CD4-positive, alpha-beta T cell treated with Interleukin-17A for 1 hour (primary cell): ENCODE data around the gene S1PR2.
"Not testable (repeated sequence)": the region's sequence is repeated elsewhere in the genome, so short reads cannot be mapped to it uniquely, and the experiment has no call there.

Source experiments
- DNase-seq: peaks from one replicate; pipeline ENCODE4 v3.0.0-alpha.2; 2020

S1PR2 gene

DNA sequence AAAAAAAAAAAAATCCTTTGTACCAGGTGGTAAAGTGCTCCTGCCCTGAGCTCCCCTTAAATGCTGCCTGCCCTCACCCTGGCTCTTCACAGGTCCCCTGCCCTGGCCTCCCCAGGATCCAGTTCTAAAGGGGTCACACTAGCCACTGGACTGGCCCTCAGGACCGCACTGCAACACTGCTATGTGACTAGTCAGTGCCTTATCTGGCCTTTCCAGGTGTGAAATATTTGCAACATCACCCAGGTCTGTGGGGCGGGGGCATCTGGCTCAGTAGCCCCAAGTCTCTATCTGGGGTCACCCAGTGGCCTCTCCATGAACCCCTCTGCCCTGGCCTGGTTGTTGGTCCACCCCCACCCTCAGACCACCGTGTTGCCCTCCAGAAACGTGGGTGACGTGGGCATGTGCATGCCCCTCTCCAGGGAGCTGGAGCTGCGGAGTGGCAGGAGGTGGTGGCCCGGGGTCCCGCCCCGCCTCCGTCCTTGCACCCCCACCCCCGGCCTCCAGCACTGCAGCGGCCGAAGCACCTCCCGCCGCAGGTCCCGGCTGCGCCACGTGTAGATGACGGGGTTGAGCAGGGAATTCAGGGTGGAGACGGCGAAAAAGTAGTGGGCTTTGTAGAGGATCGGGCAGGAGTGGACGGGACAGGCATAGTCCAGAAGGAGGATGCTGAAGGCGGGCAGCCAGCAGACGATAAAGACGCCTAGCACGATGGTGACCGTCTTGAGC is 7.5 kb downstream of the S1PR2 start:
- DNase-seq, result no peak

- DNase-seq, result no peak
Observed at GRCh38 chr19:10222201-10222890, 8.8 kb downstream of the S1PR2 start.

DNA sequence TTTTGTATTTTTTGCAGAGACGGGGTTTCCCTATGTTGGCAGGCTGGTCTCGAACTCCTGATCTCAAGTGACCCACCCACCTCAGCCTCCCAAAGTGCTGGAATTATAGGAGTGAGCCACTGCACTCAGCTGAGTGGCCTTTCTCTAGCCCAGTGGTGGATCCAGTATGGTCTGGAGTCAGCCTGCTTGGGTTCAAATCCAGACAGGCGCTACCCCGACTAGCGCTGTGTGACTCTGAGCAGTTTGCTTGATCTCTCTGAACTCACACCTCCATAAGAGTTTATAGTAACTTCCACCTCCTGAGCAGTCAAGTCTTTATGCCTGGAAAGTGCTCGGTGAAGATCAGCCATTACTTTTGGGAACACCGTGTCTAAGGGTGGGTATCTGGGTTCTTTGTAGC is 10.4 kb downstream of the S1PR2 start:
- DNase-seq, result no peak

DNA sequence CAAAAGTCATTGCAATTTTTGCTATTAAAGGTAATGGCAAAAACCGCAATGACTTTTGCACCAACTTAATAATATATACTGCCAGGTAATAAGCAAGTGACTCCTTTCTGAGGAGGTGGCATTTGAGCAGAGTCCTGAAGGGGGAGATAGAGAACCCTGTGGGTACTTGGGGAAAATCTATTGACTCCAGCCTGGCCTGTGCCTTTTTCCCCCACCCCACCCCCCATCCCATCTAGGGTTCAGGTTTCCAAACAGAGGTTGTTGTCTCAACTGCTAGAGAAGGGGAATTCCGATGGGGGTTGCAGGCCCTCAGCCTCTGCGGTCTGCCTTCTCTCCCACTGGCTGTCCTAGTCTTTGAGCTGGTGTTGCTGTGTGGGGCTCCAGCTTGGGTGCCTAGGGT is 11.5 kb downstream of the S1PR2 start:
- peak; percentile 68 for DNase-seq

- DNase-seq, result no peak
Observed at GRCh38 chr19:10217085-10217484, 14.0 kb downstream of the S1PR2 start.

GRCh38 chr19:10214784-10215183 is 16.3 kb downstream of the S1PR2 start:
- DNase-seq, result no peak

DNA sequence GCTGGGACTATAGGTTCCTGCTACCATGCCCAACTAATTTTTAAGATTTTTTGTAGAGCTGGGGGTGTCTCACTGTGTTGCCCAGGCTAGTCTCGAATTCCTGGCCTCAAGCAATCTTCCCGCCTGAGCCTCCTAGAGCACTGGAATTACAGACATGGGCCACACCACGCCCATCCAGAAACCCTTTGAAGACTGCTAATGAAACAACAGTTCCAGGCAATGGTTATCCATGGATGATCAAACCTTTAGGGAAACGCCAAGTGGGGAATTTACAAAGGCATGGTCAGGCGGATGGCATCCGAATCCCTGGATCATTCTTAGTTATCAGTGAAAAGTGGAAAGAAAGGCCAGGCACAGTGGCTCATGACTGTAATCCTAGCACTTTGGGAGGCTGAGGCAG is 19.4 kb downstream of the S1PR2 start:
- DNase-seq, result no peak

GRCh38 chr19:10211061-10211460 is 20.1 kb downstream of the S1PR2 start:
- no peak for DNase-seq

DNA sequence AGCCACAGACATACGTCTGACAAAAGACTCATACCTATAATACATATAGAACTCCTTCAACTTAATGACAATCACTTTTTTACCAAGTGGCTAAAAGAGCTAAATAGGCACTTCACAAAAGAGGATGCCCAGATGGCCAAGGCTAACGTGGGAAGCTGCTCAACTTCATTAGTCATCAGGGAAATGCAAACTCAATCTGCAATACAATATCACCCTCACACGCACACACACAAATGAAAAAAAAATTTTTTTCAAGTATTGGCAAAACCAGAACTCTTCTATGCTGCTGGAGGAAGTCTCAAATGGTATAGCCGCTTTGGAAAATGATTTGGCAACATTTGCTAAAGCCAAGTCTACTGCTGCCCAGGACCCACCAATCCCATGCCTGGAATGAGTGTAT is 21.8 kb downstream of the S1PR2 start:
- no peak for DNase-seq

- no peak for DNase-seq
Observed at GRCh38 chr19:10207026-10207425, 24.1 kb downstream of the S1PR2 start.

GRCh38 chr19:10206226-10206885 is 24.8 kb downstream of the S1PR2 start:
- DNase-seq, result no peak

DNA sequence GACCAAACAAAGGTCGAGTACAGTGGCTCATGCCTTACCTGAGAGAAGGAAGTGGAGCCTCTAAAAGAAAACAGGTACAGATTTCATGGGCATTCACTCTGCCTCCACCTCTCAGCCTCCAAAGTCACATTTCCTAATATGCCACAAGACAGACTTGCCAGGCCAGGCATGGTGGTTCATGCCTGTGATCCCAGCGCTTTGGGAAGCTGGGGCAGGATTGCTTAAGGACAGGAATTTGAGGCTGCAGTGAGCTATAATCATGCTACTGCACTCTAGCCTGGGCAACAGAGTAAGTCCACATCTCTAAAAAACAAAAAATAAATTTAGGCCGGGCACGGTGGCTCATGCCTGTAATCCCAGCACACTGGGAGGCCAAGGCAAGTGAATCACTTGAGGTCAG is 25.5 kb downstream of the S1PR2 start:
- DNase-seq, result no peak

GRCh38 chr19:10203686-10204085 is 27.4 kb downstream of the S1PR2 start:
- DNase-seq, result no peak

DNA sequence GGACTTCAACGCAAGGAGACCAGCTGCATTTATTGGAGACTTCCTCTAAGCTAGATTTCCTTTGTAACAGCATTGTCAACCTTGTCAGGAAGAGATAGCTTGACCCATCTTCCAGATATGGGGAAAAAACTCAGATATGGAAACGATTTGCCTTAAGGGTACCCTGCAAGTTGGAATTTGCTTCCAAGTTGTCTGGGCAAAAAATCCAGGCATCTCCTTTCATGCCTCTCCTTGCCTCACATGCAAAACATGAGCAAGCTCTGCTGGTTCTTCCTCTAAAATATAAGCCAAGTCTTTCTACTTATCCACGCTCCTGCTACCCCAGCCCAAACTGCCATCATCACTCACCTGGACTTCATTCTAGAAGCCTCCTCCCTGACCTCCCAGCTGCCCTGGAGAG is 30.0 kb downstream of the S1PR2 start:
- DNase-seq, result no peak

DNA sequence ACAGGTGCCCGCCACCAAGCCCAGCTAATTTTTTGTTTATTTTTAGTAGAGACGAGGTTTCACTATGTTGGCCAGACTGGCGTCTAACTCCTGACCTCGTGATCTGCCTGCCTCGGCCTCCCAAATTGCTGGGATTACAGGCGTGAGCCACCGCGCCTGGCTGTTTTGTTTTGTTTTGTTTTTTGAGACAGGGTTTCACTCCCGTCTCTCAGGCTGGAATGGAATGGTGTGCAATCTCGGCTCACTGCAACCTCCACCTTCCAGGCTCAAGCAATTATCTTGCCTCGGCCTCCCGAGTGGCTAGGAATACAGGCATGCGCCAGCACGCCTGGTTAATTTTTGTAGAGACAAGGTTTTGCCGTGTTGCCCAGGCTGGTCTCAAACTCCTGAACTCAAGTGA is 31.0 kb downstream of the S1PR2 start:
- not testable (repeated sequence) for DNase-seq

DNA sequence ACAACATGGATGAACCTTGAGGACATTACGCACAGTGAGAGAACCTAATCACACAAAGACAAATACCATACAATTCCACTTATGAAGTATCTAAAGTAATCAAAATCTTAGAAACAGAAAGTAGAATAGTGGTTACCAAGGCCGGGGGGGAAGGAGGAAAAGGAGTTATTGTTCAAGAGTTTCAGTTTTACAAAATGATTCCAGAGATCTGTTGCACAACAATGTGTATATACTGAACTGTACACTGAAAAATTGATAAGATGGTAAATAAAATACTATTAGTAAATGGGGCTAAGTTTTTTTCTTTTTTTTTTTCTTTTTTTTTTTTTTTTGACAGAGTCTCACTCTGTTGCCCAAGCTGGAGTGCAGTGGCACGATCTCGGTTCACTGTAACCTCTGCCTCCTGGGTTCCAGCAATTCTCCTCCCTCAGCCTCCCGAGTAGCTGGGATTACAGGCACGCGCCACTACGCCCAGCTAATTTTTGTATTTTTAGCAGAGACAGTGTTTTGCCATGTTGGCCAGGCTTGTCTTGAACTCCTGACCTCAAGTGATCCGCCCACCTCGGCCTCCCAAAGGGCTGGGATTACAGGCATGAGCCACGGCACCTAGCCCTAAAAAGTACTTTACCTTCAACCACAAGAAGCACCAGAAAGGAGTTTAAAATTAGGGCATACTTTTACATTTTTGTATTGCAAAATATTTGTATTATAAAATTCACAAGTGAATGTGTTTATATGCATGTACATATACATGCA is 32.1 kb downstream of the S1PR2 start:
- DNase-seq, result peak; percentile 32

GRCh38 chr19:10195199-10195519 is 36.0 kb downstream of the S1PR2 start:
- no peak for DNase-seq

DNA sequence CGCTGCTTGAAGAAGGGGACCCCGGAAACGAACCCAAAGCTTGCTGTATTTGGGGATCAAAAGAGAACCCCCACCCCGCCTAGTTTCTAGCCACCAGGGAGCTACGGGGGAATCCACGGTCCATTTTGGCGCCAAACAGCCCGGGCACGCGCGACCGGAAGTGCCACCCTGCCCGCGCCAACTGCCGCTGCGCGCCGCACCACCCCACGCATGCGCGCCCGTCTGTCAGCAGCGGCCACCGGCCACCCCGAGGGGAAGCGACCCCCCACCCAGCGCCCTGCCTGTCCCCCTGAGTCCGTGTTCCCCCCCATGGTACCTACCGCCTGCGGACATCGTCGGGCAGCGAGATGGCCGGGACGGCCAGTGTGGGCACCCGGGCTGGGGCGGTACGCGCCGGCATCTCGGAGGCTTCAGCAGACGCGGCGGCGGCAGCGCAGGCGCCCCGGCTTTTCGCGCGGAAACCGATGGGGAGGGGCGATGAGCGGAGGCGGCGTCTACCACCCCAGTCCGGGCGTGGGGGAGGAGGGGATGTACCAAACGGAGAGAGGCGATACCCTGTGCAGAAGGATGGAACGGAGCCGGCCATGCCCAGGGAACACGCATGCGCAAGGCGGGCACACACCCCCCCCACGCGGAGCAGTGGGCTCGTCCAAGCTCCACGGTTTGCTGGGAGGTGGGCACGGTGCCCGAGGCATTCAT is 36.5 kb downstream of the S1PR2 start, which contains the start of gene DNMT1:
Gene DNMT1 (minus strand): TSS at position 454 of the 699 bp plus-strand sequence. CDS start 54 bp downstream, at position 400.
- DNase-seq, result peak; percentile 98

- DNase-seq, result no peak
Observed at GRCh38 chr19:10193790-10194499, 37.2 kb downstream of the S1PR2 start.

DNA sequence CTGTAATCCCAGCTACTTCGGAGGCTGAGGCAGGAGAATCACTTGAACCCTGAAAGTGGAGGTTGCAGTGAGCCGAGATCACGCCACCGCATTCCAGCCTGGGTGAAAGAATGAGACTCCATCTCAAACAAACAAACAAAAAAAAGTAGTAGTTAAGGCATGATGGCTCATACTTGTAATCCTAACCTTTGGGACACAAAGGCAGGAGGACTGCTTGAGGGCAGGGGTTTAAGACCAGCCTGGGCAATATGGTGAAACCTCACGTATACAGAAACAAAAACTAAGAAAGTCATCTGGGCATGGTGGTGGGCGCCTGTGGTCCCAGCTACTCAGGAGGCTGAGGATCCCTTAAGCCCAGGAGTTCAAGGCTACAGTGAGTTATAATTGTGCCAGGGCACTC is 38.2 kb downstream of the S1PR2 start:
- no peak for DNase-seq

DNA sequence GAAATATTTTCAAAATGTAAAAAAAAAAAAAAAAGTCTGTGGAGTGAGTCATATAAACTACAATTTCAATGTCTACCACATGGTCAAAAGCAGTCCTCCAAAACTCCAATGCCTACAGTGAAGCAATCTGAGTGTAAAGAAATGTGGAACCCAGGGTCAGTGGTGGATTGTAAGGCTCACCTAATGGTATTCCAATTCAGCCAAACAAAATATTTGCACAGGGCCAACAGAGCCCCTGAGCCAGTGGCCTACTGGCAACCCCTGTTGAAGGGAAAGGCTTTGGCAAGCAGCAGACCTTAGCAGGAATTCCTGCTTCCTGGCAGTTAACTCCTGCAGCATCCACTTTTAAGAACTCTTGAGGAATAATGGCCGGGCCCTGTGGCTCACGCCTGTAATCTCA is 39.8 kb downstream of the S1PR2 start:
- no peak for DNase-seq

GRCh38 chr19:10190026-10190425 is 41.1 kb downstream of the S1PR2 start:
- DNase-seq, result no peak
